OCI-M1 (cell line): Measurements from ENCODE around the gene NEDD4L.
"Not testable (repeated sequence)": the region's sequence is repeated elsewhere in the genome, so short reads cannot be mapped to it uniquely, and the experiment has no call there.

Experiments
- DNase-seq: peaks from one replicate; lab custom pipeline; 2025; lab: John Stamatoyannopoulos, UW

Gene NEDD4L

DNA sequence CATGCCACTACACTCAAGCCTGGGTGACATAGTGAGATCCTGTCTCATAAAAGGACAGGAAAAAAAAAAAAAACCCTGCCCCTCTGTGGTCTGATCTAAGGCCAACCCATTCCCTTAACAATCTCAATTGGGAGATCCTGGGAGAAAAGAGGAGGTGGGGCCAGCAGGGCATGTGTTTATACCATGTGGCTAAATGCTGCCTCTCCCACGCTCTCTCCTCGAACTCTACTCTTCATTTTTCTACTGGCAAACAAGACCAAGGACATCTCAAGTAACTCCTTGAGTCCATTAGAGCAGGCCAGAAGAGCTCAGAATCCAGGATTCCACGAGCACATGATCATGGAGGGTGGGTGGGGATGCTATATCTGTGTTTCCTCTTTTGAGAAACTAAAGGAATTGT, 16.7 kb upstream of the NEDD4L start:
- DNase-seq, result no peak

DNA sequence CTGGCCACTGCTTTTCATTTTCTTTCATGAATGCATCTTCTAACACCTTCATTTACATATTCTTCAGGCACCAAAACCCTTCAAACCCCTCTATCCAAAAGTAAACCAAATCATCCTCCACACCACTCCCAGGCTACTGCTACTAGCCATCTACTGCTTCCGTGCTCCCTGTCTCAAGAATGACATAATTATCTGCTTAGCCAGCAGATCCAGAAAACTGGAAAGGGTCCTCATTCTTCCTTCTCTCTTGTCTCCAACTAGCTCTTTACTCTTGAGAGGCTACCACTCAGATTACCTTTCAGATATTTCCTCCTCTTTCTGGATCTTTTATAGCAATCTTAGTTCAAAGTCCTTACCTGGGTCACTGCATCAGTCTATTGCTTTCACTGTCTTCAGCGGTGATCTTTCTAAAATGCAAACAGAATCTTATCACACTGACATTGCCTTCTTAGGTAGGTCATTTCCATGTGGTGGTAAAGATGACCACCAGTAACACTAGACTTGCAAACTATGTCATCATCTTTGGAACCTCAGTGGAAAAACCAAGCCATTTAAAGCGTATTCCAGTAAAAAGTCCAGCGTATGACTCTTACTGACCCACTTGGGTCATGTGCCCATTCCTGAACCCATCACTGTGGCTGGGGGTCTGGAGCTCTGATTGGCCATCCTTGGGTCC, 15.8 kb upstream of the NEDD4L start:
- DNase-seq, result no peak

DNA sequence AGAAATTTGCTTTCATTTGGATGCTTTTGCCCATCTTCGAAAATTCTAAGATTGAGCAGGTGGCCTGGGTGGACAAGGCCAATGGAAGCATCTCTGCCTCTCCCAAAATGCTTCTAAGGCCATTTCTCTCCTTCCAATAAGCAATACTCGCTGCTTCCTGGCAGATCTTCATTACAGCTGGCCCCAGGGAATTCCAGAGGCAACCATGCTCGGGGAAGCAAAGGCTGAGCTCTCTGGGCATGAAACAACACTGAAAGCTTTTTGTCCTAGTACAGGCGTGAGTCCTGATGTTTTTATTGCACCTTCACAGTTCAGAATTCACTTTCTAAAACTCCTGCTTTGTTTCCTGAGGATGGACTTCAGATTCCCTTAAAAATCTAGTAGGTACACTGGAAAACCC, 11.8 kb upstream of the NEDD4L start:
- DNase-seq, result no peak

DNA sequence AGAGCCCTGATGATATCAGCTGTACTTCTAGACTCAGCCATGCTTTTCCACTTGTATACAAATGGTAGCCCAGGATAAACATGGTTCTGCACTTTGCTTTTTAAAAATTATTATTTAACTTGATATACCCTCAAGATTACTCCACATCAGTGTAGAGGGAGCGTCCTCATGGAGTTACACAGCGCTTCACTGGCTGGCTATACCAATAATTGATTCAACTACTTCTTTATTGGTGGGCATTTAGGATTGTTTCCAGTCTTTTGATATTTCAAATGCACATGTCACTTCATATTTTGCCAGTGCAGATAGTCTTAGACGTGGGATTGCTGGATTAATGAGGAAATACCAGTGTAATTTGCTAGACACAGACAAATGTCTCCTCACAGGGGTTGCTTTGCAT, 10.8 kb upstream of the NEDD4L start:
- DNase-seq, result no peak

DNA sequence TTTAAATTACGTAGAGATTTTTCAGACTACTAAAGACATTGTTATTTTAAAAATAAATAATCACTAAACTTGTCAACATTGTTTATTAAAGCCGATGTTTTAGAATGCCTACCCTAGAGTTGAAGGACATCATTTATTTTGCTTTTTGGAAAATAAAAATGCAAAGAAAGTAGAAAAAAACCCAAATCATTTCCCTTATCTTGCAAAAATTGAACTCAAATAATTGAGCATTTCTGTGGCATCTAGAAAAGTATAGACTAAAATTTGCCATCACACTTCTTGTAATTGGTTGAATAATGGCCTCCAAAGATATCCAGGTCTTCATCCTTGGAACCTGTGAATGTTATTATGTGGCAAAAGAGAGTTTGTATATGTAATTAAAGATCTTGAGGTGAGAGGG, 9.7 kb upstream of the NEDD4L start:
- DNase-seq, result no peak

DNA sequence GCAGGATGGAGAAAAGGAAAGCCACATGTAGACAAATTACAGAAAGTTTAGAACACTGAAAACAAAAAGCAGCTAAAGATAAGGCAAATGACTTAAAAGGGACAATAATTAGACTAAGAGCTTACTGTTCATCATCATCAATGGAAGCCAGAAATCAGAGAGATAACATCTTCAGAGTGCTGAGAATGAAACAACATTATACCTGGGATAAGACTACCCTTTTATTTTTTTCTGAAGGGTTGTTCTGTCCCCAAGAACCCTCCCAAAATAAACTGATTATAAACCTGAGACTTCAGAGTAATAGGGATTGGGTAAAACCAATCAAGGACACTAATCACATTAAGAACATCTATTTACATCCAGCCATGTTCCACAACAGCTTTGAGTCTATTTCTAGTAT, 6.9 kb upstream of the NEDD4L start:
- DNase-seq, result no peak

DNA sequence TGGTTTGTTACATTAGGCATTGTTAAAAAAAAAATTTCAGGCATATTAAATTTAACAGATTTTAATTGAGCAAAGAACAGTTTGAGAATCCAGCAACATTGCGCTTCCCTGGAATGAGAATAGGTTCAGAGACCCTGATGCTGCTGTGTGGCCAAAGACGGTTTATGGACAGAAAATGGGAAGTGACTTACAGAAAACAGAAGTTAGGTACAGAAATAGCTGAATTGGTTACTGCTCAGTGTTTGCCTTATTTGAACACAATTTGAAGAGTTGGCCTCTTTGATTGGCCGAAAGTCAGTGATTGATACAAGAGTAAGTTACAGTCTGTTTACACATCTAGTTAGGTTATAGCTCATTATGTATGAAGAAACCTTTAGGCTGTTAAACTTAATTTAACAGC, 6.0 kb upstream of the NEDD4L start:
- peak; percentile 24 for DNase-seq

DNA sequence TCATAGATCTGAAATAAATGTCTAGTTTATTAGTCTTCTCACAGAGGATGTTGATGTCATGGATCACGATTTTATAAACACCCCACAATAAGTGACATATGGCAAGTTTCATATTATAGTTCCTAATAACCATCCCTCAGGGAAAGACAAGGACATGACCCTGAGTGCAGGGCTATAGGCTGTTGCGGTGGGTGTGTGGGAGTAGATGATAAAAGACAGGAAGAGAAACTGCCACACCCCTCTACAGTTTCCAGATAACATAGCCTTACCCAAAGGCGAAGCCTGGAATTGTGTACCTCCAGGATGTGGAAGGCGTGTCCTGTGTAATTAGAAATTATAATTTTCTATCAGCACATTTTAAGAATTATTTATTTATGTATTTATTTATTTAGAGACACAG, 2.4 kb upstream of the NEDD4L start:
- DNase-seq, result peak; percentile 81

DNA sequence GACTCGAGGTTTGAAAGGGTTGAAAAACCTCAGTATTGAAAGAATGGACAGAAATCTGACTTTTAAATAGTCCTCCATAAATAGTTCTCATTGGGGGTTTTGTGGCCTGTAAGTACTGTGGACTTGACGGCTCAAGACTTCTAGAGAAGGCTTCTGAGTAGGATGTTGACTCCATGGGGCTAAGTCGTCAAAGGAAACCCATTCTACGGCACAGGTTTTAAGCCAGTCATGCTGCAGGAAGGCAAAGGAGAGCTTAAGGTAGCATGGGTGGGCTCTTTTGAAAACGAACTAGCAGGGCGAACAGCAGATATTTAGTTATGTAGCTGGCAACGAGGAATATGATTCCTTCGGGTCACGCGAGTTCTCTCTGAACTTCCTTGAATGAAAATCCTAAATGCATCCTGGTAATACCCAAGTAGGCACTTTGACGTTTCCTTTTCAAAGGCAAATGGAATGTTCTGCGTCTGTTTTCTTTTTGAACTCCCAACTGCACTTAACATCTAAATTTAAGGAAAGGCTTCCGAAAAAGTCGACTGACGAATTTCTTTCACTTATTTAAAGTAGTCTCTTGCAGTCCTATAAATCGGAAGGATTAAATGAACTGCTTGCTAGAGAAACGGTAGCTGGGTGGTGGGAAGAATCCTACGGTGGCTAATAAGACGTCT, 1.1 kb upstream of the NEDD4L start:
- DNase-seq, result peak; percentile 53

DNA sequence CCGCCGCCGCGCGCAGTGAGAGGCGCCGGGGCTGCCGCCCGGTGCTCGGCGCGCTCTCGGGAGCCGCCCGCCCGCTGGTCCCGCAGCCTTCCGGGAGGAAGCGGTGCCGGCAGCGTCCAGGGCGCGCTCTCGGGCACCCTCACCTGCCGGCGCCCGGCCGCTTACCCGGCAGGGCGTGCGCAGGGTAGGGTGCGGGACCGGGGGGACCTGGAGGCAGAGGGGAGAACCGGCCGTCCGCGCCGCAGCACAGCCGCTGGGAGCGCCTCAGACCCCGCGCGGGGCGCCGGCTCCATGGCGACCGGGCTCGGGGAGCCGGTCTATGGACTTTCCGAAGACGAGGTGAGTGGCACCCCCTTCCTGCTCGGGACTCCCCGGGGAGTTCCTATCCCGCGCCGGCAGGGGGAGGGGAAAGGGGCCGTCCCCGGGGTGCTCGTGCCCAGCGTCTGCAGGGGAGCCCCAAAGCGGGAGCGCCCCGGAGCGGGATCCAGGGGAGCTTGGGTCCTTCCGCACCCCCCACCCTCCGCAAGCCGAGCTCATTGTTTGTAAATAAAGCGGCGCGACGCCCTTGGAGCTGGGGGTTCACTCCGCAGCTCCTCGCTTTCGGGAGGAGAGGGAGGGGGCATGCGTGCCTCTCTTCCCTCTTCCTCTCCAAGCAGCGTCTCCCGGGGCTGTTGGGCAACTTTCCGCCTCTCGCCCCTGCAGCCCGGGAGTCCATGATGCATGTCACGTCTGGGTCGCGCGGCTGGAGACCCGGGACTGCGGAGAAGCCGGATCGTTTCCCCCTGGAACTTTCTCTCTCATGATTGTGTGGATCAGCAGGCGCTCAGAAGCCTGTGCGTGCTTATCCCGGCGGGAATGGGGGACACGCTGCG, 580 bp downstream of the NEDD4L start:
- peak; percentile 47 for DNase-seq

DNA sequence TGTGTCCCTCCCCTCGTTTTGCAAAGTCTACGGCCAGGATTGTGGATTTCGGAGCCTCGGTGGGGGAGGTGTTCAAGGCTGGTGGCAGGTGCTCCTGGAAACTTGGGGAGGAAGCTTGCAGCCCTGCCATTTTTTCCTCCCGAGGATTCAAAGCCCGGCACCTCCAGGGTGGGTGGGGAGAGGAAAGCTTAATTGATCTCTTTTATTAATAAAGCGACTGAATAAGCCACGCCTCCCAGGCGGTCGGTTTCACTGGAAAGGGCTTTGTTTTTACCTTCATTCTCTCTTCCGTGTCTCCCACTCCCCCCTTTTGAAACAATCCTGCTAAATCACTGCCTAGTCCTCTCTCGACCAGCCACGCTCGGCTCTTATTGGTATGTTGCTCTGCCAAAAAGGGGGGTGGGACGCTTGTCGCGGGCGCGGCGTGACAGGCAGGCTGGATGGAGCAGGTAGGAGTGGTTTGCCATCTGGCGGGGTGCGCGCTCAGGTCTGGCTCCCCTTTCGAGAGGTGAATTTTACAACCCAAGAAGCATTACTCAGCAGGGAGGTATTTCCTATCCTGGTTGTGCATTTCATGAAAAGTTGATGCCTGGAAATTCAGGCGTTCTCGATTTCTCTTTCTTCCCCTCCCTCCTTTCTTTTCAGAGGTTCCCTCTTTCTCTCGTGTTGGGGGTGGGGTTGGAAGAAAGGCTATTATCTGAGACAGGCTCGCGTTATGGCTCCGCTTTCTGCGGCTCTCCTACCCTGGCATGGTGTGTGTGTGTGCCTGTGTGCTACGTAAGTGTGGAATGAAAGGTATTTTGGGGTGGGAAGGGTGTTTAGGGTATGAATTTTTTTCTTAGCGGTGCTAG, 1.4 kb downstream of the NEDD4L start:
- DNase-seq, result peak; percentile 69

DNA sequence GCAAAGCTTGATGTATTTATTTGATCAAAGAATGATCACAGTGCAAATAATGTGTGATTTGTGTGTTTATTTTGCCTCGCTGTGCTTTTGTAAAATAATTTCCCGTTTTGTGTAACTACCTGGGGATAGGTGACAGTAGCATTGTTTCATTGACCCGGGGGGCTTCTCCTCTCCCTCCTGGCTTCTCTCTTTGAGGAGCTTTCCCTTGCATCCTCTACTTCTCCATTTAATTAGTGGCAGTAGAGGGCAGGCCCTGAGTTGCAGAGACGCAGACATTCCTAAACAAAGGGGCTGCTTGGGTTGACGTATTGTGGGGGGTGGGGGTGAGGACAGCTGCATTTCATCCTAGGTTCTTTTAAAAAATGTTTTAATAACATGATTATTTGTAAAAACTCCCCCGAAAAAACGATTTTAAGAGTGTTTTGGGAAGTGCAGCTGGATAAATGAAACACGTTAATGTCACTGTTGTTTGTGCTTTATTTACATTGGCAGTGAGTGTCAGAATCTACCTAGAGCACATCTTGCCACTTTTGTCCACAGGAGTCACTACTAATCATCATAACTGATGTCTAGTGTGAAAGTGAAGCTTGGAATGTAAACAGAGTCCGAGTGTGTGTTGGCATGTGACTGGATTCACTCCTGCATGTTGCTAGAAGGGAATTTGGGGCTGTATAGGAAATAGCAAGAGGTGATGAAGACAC, 2.2 kb downstream of the NEDD4L start:
- DNase-seq, result no peak

DNA sequence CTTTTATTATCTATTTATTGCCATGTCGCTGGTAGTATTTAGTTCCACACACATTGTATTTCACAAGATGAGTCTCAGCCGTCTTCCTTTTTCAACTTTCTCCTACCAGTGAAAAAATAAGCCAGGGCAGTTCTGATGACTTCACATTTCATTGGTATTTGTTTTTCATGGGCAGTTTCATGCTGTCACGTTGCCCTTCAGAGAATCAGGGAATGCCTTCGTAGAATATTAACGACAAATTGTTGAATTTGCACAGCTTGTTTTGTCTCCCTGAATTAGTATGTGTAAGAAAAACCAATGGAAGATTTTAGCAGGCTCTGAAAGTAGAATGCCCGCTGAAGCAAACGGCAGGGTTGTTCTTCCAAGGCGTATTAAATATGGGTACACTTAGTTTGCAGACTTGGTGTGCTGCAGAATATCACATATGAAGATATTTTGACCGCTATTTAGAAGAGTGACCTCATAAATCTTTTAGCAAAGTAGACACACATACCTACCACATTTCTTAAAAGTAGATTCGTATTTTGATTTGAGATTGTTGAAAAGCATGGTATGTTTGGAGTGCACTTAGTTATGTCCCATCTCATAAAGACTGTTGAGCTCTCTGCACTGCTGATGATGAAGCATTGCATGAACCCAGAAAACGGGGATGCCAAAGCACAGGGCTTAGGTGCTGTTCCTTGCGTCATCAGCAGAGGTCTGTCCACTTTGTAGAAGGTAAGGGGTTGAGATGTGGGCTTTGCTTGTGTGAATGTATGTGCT, 2.9 kb downstream of the NEDD4L start:
- DNase-seq, result no peak

DNA sequence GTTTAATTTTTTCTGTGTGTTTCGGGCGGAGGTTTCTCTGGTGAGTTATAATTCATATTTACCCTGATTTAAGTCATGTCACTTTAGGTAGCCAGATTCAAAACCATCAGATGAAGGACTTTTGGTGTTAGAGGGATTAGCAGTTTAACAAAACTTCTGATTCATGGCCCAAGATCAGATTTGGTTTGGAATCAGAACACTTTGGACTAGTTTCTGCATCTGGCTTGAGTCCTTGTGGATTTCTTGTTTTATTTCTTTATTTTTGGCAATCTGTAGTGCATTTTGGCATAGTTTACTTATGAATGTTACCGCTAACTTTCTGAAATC, 3.5 kb downstream of the NEDD4L start:
- no peak for DNase-seq

DNA sequence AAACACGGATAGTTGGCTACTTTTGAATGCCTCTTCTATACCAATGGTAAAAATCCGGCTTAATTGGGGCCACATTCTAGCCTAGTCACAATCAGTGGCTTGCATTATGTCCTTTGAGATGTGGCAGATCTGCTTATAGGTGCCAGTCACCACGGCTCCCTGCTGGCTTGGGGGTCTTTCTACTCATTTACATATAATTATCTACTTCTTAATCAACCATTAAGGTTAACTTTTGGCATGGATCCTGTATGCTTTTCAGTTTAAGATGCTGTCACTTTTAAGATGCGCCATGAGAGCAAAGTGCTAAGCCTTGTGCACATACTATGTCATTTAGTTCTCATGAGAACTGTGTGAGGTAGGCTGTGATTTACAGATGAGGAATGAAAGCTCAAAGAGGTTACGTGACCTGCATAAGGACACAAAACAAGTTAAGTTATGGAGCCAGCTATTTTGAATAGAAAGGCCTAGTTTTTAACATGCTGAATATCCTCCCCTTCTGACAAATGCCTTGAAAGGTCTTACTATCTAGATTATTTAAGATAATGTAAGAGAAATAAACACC, 4.1 kb downstream of the NEDD4L start:
- no peak for DNase-seq

DNA sequence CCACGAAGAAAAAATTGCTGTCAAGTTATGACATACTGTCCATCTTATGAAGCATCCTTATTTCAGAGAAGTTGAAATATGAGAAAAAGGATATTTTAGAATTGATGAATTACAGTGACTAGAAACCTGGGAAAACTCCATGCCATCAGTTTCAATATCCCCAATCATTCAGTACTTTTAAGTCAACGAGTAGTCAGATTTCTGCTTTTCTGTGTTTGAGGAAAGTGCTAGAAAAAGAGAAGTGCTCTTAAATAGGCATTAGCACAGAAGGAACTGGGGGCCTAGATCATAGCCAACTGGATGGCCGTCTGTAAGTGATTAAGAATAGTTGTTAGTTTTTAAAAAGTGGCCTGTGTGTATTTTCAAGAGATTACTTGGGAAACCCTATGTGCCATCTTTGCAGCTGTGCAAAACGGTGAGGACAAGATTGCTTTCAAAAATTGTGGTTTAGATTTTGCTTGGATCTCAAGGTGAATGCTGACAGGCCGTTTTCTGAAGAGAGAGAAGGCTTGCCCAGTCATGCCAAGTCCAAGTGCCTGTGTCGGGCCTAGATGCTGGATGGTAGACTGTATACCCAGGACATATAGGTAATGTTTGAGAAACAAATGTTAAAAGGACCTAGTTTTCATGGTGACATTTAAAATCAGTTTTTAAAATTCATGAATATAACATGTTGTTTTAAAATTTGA, 5.1 kb downstream of the NEDD4L start:
- DNase-seq, result no peak

DNA sequence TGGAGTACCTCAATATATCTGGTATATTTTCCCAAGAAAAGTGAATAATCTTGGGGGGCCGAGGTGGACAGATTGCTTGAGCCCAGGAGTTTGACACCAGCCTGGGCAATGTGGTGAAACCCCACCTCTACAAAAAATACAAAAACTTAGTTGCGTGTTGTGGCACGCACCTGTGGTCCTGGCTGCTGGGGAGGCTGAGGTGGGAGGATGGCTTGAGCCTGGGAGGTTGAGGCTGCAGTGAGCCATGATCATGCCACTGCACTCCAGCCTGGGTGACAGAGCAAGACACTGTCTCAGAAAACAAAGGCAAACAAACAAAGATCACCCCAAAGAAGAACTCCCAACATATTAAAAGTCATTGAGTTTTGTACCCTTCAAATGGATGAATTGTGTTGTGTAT, 6.9 kb downstream of the NEDD4L start:
- DNase-seq, result not testable (repeated sequence)

DNA sequence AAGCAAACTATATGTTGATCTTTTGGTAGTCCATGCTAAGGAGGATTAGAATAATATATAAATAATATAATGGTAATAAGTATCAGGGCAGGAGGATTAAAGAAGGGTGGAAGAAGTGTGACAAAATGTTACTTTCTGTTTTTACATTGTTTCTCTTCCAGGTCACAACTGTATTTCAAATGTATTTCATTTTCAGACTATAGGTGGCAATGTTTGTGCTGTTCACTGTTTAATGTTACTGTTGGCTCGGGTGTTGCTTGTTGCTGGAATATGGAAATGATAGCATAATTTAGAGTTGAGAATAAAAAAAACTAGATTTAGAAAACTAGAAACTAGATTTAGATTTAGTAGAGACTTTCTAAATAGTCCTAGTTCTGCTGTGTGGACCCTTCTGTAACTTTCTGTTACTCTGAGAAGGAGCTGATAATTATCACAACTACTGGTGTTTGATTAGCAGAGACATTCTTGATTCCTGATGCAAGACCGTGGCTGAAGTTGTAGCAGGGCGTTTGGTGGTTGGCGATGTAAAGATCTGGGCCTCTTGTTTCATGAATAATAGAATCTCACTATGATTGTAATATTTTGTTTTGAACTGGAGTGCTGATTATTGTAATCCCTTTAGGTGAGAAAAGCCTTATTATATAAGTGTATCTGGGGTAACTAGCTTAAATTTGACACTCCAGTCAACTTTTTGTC, 7.9 kb downstream of the NEDD4L start:
- peak; percentile 85 for DNase-seq

DNA sequence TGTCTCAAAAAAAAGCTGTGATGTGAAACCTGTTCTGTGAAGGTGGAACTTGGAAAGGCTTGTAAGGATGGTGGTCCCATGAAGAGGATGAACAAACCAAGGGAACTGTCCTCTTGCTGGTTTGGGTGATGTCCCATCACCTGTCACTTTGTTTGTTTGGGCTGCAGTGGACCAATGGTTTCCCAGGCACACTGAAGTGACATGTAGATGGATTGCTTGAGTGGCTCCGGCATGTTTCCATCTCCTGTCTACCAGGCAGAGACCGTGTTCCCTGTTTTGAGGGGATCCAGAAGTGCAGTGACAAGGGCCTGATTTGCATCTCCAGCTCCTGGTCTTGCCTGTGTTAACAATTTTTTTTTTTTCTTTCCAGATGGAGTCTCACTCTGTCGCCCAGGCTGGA, 8.9 kb downstream of the NEDD4L start:
- no peak for DNase-seq
